CD8-positive, alpha-beta memory T cell (primary cell): ENCODE results near the gene GLDN. TPM values are rescaled to one million over a fixed set of nuclear protein-coding genes. Genes with fewer than 3 reads are reported as not detected.
A peak's percentile ranks its signal among the peaks of the same experiment; 100 is the strongest.

Experiments used
- CTCF ChIA-PET: fragments of 350-600 bp; sonication (Branson Sonifier 250); formaldehyde crosslinking; loops from one replicate; lab custom pipeline; 2021; ENCODE audit warnings: antibody characterized with exemption; lab: Charles Lee
- POLR2A ChIA-PET: fragments of 350-600 bp; sonication (Branson Sonifier 250); formaldehyde crosslinking; loops from one replicate; lab custom pipeline; 2021; ENCODE audit warnings: antibody characterized with exemption; lab: Charles Lee
- DNase-seq, 5 donors: peaks; one replicate each; pipeline versions ENCODE4 v3.0.0 to v3.0.0-alpha.2; 2020 to 2022; ENCODE audit warnings: mixed read lengths in 1 of 5
- H3K27ac ChIP-seq: one replicate; pipeline ENCODE4 v1.7.0; 2013; ENCODE audit warnings: low read depth, mild to moderate bottlenecking, low read length, moderate library complexity
- H3K27me3 ChIP-seq: 2 replicates; pipeline ENCODE4 v1.7.0; 2013; ENCODE audit warnings: low read length, mild to moderate bottlenecking; ENCODE audit not compliant: insufficient read depth, poor library complexity, severe bottlenecking
- H3K36me3 ChIP-seq: 2 replicates; pipeline ENCODE4 v1.7.0; 2013; ENCODE audit warnings: mild to moderate bottlenecking, low read length, moderate library complexity; ENCODE audit not compliant: insufficient read depth
- H3K4me1 ChIP-seq: 2 replicates; pipeline ENCODE4 v1.7.0; 2013; ENCODE audit warnings: mild to moderate bottlenecking, low read length, moderate library complexity; ENCODE audit not compliant: insufficient read depth
- H3K4me3 ChIP-seq: 2 replicates; pipeline ENCODE4 v1.7.0; 2013; ENCODE audit warnings: mild to moderate bottlenecking, low read length
- H3K9me3 ChIP-seq: 2 replicates; pipeline ENCODE4 v1.7.0; 2013; ENCODE audit warnings: mild to moderate bottlenecking, low read length
- H3K27ac Mint-ChIP-seq, 8 donors: one replicate each; pipeline ENCODE4 v1.8.0; 2020 to 2021; ENCODE audit warnings: mixed read lengths in 8 of 8, mild to moderate bottlenecking in 6 of 8, inconsistent platforms in 3 of 8, moderate library complexity in 3 of 8
- H3K27me3 Mint-ChIP-seq, 2 donors: one replicate each; pipeline ENCODE4 v1.8.0; 2020 to 2021; ENCODE audit warnings: mixed read lengths in 2 of 2, mild to moderate bottlenecking in 1 of 2, moderate library complexity in 1 of 2
- H3K36me3 Mint-ChIP-seq, 3 donors: one replicate each; pipeline ENCODE4 v1.8.0; 2020 to 2021; ENCODE audit warnings: mixed read lengths in 3 of 3, inconsistent platforms in 1 of 3, mild to moderate bottlenecking in 1 of 3
- H3K4me1 Mint-ChIP-seq, 3 donors: one replicate each; pipeline ENCODE4 v1.8.0; 2020 to 2021; ENCODE audit warnings: mixed read lengths in 3 of 3, inconsistent platforms in 1 of 3, mild to moderate bottlenecking in 1 of 3
- H3K4me3 Mint-ChIP-seq, 7 donors: one replicate each; pipeline ENCODE4 v1.8.0; 2020 to 2021; ENCODE audit warnings: mixed read lengths in 7 of 7, mild to moderate bottlenecking in 6 of 7, moderate library complexity in 4 of 7, inconsistent platforms in 2 of 7
- H3K9me3 Mint-ChIP-seq, 5 donors: one replicate each; pipeline ENCODE4 v1.8.0; 2020 to 2022; ENCODE audit warnings: mixed read lengths in 5 of 5, mild to moderate bottlenecking in 3 of 5, moderate library complexity in 2 of 5, inconsistent platforms in 1 of 5
- polyA plus RNA-seq: library from polyadenylated mRNA; unstranded; fragments of 300-500 nt; fragmentation: Illumina TruSeq; gene quantifications from one replicate; pipeline ENCODE4 v1.2.3, GENCODE V29; 2021
- total RNA-seq, 2 experiments: library from RNA; stranded (reverse); gene quantifications; one replicate each; pipeline ENCODE4 v1.2.3, GENCODE V29; 2021

GLDN gene
- total RNA-seq (not detected), polyA plus RNA-seq (not detected)

GRCh38 chr15:51341366-51342226, at the start of gene GLDN:
Gene GLDN (plus strand): TSS chr15:51341655. CDS start chr15:51341685, 30 bp downstream.
- Mint-ChIP-seq H3K4me1 (no peaks in the 10 kb centered on the region), H3K9me3 (peaks cover 0 to 3% (median 0%) of the 10 kb centered on the region in 5 donors), H3K36me3 (no peaks in the 10 kb centered on the region), H3K27ac (no peak within 1 kb of the TSS), H3K27me3 (peaks cover 23 to 34% of the 10 kb centered on the region in 2 donors), H3K4me3 (no peak within 1 kb of the TSS)
- DNase-seq, result no peak
- Histone ChIP-seq H3K9me3 (no peaks in the 10 kb centered on the region), H3K36me3 (no peaks in the 10 kb centered on the region), H3K4me3 (no peak within 1 kb of the TSS), H3K4me1 (no peaks in the 10 kb centered on the region), H3K27me3 (no peaks in the 10 kb centered on the region), H3K27ac (no peak within 1 kb of the TSS)
- ChIA-PET CTCF (no interaction called here), POLR2A (no interaction called here)

- no peak overlapping the region for H3K4me3 ChIP-seq
- no peaks in the 10 kb centered on the region for H3K9me3 ChIP-seq
- H3K27me3 Mint-ChIP-seq, result peaks cover 3 to 11% of the 10 kb centered on the region in 2 donors
- H3K4me1 Mint-ChIP-seq, result no peaks in the 10 kb centered on the region
- no peaks in the 10 kb centered on the region for H3K4me1 ChIP-seq
- no peaks in the 10 kb centered on the region for H3K36me3 ChIP-seq
- no peaks in the 10 kb centered on the region for H3K36me3 Mint-ChIP-seq
- no peak overlapping the region for H3K27ac ChIP-seq
- ChIA-PET POLR2A (no interaction called here), CTCF (no interaction called here)
- peaks cover 0 to 4% (median 2%) of the 10 kb centered on the region in 5 donors for H3K9me3 Mint-ChIP-seq
- H3K27ac Mint-ChIP-seq, result no peak overlapping the region
- DNase-seq, result no peak
- H3K27me3 ChIP-seq, result peaks cover 3% of the 10 kb centered on the region
- H3K4me3 Mint-ChIP-seq, result no peak overlapping the region
Measured at GRCh38 chr15:51298620-51299019, 42.8 kb upstream of the GLDN start.

GRCh38 chr15:51299187-51300015, 42.1 kb upstream of the GLDN start:
- Histone ChIP-seq H3K4me1 (no peaks in the 10 kb centered on the region), H3K4me3 (no peak overlapping the region), H3K27ac (no peak overlapping the region), H3K36me3 (no peaks in the 10 kb centered on the region), H3K9me3 (no peaks in the 10 kb centered on the region), H3K27me3 (peaks cover 3% of the 10 kb centered on the region)
- H3K27me3 Mint-ChIP-seq, result peaks cover 3 to 11% of the 10 kb centered on the region in 2 donors
- H3K4me1 Mint-ChIP-seq, result no peaks in the 10 kb centered on the region
- peaks cover 0 to 4% (median 2%) of the 10 kb centered on the region in 5 donors for H3K9me3 Mint-ChIP-seq
- DNase-seq, result no peak
- H3K36me3 Mint-ChIP-seq, result no peaks in the 10 kb centered on the region
- no peak overlapping the region for H3K4me3 Mint-ChIP-seq
- peak overlapping the region in 1 of 8 donors; percentile 43 for H3K27ac Mint-ChIP-seq
- ChIA-PET POLR2A (no interaction called here), CTCF (no interaction called here)

GRCh38 chr15:51302480-51302879, 39.0 kb upstream of the GLDN start:
- Histone ChIP-seq H3K4me3 (no peak overlapping the region), H3K4me1 (no peaks in the 10 kb centered on the region), H3K36me3 (no peaks in the 10 kb centered on the region), H3K27me3 (no peaks in the 10 kb centered on the region), H3K9me3 (no peaks in the 10 kb centered on the region), H3K27ac (no peak overlapping the region)
- ChIA-PET POLR2A (no interaction called here), CTCF (no interaction called here)
- Mint-ChIP-seq H3K4me1 (no peaks in the 10 kb centered on the region), H3K27ac (no peak overlapping the region), H3K27me3 (peaks cover 11 to 15% of the 10 kb centered on the region in 2 donors), H3K36me3 (no peaks in the 10 kb centered on the region), H3K4me3 (no peak overlapping the region), H3K9me3 (peaks cover 0 to 4% (median 0%) of the 10 kb centered on the region in 5 donors)
- no peak for DNase-seq

- Histone ChIP-seq H3K4me3 (no peak overlapping the region), H3K9me3 (no peaks in the 10 kb centered on the region), H3K27me3 (no peaks in the 10 kb centered on the region), H3K4me1 (no peaks in the 10 kb centered on the region), H3K36me3 (no peaks in the 10 kb centered on the region), H3K27ac (no peak overlapping the region)
- Mint-ChIP-seq H3K4me1 (no peaks in the 10 kb centered on the region), H3K9me3 (peaks cover 0 to 4% (median 0%) of the 10 kb centered on the region in 5 donors), H3K36me3 (no peaks in the 10 kb centered on the region), H3K4me3 (no peak overlapping the region), H3K27me3 (peaks cover 11 to 15% of the 10 kb centered on the region in 2 donors), H3K27ac (no peak overlapping the region)
- DNase-seq, result no peak
- CTCF ChIA-PET, result no interaction called here
- POLR2A ChIA-PET, result no interaction called here
Measured at GRCh38 chr15:51303462-51303980, 37.9 kb upstream of the GLDN start.

GRCh38 chr15:51307325-51307724, 34.1 kb upstream of the GLDN start:
- Mint-ChIP-seq H3K4me3 (no peak overlapping the region), H3K36me3 (no peaks in the 10 kb centered on the region), H3K27me3 (peaks cover 8 to 10% of the 10 kb centered on the region in 2 donors), H3K9me3 (peaks cover 0 to 2% (median 0%) of the 10 kb centered on the region in 5 donors), H3K4me1 (no peaks in the 10 kb centered on the region), H3K27ac (no peak overlapping the region)
- H3K4me3 ChIP-seq, result no peak overlapping the region
- no peak overlapping the region for H3K27ac ChIP-seq
- no peak for DNase-seq
- no peaks in the 10 kb centered on the region for H3K4me1 ChIP-seq
- no peaks in the 10 kb centered on the region for H3K9me3 ChIP-seq
- no peaks in the 10 kb centered on the region for H3K27me3 ChIP-seq
- ChIA-PET POLR2A (no interaction called here), CTCF (no interaction called here)
- no peaks in the 10 kb centered on the region for H3K36me3 ChIP-seq

GRCh38 chr15:51307811-51308210, 33.6 kb upstream of the GLDN start:
- Mint-ChIP-seq H3K4me1 (no peaks in the 10 kb centered on the region), H3K9me3 (peaks cover 0 to 2% (median 0%) of the 10 kb centered on the region in 5 donors), H3K27ac (no peak overlapping the region), H3K4me3 (no peak overlapping the region), H3K27me3 (peaks cover 8 to 10% of the 10 kb centered on the region in 2 donors), H3K36me3 (no peaks in the 10 kb centered on the region)
- CTCF ChIA-PET, result no interaction called here
- Histone ChIP-seq H3K4me1 (no peaks in the 10 kb centered on the region), H3K36me3 (no peaks in the 10 kb centered on the region), H3K4me3 (no peak overlapping the region), H3K9me3 (no peaks in the 10 kb centered on the region), H3K27me3 (no peaks in the 10 kb centered on the region), H3K27ac (no peak overlapping the region)
- no peak for DNase-seq
- POLR2A ChIA-PET, result no interaction called here

- Histone ChIP-seq H3K9me3 (no peaks in the 10 kb centered on the region), H3K27ac (no peak overlapping the region), H3K4me3 (no peak overlapping the region), H3K27me3 (no peaks in the 10 kb centered on the region), H3K36me3 (no peaks in the 10 kb centered on the region), H3K4me1 (no peaks in the 10 kb centered on the region)
- ChIA-PET POLR2A (no interaction called here), CTCF (no interaction called here)
- Mint-ChIP-seq H3K27me3 (peaks cover 3 to 8% of the 10 kb centered on the region in 2 donors), H3K4me1 (no peaks in the 10 kb centered on the region), H3K4me3 (no peak overlapping the region), H3K36me3 (no peaks in the 10 kb centered on the region), H3K9me3 (peaks cover 0 to 2% (median 2%) of the 10 kb centered on the region in 5 donors), H3K27ac (no peak overlapping the region)
- DNase-seq, result no peak
Measured at GRCh38 chr15:51310064-51310463, 31.4 kb upstream of the GLDN start.
